ENCODE results near the gene KCNH8. TPM values are rescaled to one million over a fixed set of nuclear protein-coding genes. Genes with fewer than 3 reads are reported as not detected.

KCNH8 gene
- total RNA-seq, 1 donor, result not detected

- no peak overlapping the region for H3K4me3 ChIP-seq (ENCODE audit: low read depth, low read length)
- DNase-seq (ENCODE audit: low read depth), result no peak
- no peak for TF ChIP-seq CTCF (IDR thresholded peaks at IDR 0.05; ENCODE audit: insufficient read depth, low read length)
Observed at GRCh38 chr3:19347671-19348070, 199.4 kb downstream of the KCNH8 start.

- TF ChIP-seq CTCF (IDR thresholded peaks at IDR 0.05; ENCODE audit: insufficient read depth, low read length), result no peak
- no peak overlapping the region for H3K4me3 ChIP-seq (ENCODE audit: low read depth, low read length)
- no peak for DNase-seq (ENCODE audit: low read depth)
Observed at GRCh38 chr3:19348500-19348899, 200.2 kb downstream of the KCNH8 start.

GRCh38 chr3:19348941-19349564, 200.7 kb downstream of the KCNH8 start:
- DNase-seq (ENCODE audit: low read depth), result peak; percentile 8
- TF ChIP-seq CTCF (IDR thresholded peaks at IDR 0.05; ENCODE audit: insufficient read depth, low read length), result peak; percentile 30
- H3K4me3 ChIP-seq (ENCODE audit: low read depth, low read length), result no peak overlapping the region

- TF ChIP-seq CTCF (IDR thresholded peaks at IDR 0.05; ENCODE audit: insufficient read depth, low read length), result no peak
- H3K4me3 ChIP-seq (ENCODE audit: low read depth, low read length), result no peak overlapping the region
- no peak for DNase-seq (ENCODE audit: low read depth)
Observed at GRCh38 chr3:19357947-19358346, 209.6 kb downstream of the KCNH8 start.

GRCh38 chr3:19363071-19363470, 214.8 kb downstream of the KCNH8 start:
- no peak for TF ChIP-seq CTCF (IDR thresholded peaks at IDR 0.05; ENCODE audit: insufficient read depth, low read length)
- no peak overlapping the region for H3K4me3 ChIP-seq (ENCODE audit: low read depth, low read length)
- no peak for DNase-seq (ENCODE audit: low read depth)

- H3K4me3 ChIP-seq (ENCODE audit: low read depth, low read length), result no peak overlapping the region
- DNase-seq (ENCODE audit: low read depth), result no peak
Observed at GRCh38 chr3:19364148-19364547, 215.8 kb downstream of the KCNH8 start.

More at GRCh38 chr3:19364148-19364547, 215.8 kb downstream of the KCNH8 start:
- TF ChIP-seq CTCF (IDR thresholded peaks at IDR 0.05; ENCODE audit: insufficient read depth, low read length), result no peak
